ENCODE measurements around the gene LYZL2.
"Not testable (repeated sequence)": the region's sequence is repeated elsewhere in the genome, so short reads cannot be mapped to it uniquely, and the experiment has no call there.

Gene LYZL2

DNA sequence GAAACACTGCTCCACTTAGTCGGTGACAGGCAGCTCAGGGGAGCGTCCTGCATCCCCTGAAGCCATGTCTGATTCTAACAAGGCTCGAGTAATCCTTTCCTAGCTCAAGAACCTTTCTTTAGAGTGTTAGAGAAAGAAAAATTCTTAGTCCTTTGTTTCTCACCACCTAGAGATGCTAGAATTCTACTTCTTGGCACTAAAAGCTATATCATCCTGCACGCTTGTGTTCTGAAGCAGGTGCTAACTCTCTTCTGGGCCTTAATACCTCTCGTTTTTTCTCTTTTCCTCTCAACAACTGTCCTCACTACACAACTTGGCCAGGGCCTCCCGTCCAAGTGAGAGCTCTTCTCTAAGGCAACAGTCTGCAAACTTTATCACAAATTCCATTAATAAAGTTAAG lies at the start of gene LYZL2:
Gene LYZL2, minus strand, starts transcription at position 101 of the 400 bp plus-strand sequence. CDS start 2,838 bp downstream, outside the sequence.
- no peak for DNase-seq

DNA sequence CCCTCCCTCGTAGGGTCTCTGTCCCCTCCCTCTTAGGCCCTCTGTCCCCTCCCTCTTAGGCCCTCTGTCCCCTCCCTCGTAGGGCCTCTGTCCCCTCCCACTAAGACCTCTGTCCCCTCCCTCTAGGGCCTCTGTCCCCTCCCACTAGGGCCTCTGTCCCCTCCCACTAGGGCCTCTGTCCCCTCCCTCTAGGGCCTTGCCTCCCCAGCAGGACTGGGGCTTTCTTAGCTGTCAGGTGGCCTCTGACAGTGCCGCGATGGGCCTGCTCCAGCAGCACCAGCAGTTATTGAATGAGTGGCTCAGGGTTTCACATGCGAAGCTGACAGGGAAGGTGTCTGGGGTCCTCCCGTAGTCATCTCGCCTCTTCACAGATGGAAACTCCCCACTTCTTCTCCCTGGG lies 48.1 kb upstream of the LYZL2 start:
- not testable (repeated sequence) for DNase-seq

DNA sequence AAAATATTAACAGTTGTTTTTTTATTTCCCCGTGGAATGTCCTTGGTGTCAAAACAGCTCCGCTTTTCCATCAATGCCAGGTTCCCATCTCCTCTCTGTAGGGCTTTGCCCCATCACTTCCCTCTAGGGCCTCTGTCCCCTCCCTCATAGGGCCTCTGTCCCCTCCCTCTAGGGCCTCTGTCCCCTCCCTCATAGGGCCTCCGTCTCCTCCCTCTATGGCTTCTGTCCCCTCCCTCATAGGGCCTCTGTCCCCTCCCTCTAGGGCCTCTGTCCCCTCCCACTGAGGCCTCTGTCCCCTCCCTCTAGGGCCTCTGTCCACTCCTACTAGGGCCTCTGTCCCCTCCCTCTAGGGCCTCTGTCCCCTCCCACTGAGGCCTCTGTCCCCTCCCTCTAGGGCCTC lies 47.6 kb upstream of the LYZL2 start:
- not testable (repeated sequence) for DNase-seq

DNA sequence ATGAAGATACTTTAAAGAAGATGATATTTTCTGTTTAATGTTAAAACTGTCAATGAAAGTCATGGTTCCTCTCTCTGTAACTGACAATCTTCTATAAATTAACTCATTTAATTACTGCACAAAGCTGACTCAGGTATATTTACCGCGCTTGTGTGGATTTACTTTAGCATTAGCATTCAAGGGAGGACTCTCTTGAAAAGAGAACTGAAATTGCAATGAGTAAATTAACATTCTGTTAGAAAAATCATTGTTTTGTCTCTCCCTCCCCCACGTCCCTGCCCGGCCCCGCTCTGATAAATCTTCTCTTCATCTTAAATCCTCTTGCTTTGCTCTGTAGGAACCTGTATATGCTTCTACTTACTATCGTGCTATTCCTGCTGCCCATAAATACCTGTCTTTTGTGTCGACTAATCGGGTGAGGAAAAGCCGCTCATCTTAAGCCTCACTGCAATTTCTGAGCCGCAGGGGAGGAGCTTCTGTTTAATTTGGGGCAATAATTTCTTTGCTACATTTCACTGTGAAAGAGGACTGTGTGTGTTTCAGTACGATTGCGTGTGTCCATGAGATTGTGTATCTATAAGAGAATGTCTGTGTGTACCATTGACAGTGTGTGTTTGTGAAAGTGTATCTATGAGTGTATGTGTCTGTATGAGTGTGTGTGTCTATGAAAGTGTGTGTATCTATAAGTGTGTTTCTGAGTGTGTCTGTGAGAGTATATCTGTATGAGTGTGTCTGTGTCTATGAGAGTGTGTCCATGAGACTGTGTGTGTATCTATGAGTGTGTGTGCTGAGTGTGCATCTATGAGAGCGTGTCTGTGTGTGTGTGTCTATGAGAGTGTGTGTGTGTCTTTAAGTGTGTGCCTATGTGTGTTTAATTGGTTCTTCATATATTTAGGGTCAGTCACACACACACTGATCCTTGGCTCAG lies 46.5 kb upstream of the LYZL2 start:
- DNase-seq, result no peak

DNA sequence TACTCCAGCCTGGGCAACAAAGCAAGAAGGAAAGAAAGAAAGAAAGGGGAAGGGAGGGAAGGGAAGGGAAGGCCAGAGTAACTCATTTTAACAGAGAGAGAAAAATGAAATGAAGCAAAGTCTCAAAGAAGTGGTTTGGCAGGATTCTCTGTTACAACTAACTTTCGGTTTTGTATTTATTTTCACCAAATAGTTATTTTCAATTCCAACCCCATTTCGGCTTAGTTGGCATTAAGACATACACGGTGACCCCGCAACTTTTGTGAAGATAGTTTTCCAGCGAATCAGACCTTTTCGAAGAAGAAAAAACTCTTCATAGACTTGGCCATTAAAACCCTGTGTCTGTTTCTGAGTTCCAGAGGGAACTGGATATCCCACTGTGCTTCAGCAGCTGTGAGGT lies 45.2 kb upstream of the LYZL2 start:
- no peak for DNase-seq

DNA sequence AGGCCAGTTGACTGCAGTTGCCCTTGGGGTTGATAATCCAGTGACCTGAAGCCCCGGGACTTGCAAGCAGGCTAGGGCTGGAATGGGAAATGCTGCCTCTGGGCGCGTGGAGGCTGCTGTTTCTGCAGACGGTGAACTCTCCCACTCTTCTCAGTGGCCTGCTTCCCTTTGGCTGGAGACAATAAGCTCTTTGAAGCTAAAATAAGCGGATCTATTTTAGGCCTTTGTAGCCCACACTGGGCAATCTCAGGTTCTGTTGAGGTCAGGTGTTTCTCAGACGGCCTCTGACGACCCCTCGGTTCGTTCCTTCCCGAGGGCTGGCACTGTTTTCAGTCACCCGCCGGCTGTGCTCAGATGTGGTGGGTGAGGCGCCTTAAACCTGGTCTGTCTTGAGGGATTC lies 43.7 kb upstream of the LYZL2 start:
- DNase-seq, result not testable (repeated sequence)

DNA sequence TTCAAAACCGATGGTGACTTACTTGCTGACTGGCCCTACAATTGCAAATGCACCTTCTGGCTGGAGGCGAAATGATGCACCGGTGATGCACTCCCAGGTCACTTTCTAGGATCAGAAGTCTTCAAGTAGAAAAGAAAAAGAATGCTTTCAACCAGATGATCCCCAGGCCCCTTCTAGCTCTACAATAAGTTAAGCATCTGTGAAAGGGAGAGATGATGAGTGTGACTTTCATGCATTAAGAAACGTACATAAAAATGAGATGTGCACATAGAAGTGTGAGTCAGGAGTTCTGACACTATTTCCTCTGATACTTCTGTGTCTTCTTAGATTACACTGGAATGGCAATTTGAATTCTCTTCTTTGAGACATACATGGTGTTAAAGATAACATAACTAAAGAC lies 42.8 kb upstream of the LYZL2 start:
- not testable (repeated sequence) for DNase-seq

DNA sequence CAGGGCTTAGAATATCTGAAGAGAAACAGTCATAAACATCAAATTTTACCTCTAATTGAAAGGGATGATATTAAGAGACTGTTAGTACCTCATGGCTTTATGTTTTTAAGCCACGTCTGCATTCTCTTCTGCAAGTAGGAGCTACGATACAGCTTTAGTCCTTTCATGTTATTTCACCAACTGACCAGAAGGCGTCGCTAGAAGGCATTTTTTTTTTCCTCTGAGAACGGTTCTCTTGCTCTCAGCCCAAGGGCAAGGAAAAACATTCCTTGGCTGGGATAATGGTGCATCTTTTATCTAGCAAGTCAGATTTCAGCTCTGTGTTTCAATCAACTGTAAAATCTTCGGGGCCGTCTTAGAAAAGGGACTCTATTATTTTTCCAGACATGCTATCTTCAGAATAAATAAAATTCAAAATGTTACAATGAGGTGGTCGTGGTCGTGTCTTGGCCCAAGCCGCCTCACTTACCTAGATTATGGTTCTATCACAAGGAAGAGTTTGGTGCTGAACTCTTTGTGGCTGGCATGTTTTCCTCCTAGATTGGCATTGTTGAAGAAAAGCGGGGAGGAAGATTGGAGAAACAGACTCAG lies 41.6 kb upstream of the LYZL2 start:
- DNase-seq, result peak; percentile 35

DNA sequence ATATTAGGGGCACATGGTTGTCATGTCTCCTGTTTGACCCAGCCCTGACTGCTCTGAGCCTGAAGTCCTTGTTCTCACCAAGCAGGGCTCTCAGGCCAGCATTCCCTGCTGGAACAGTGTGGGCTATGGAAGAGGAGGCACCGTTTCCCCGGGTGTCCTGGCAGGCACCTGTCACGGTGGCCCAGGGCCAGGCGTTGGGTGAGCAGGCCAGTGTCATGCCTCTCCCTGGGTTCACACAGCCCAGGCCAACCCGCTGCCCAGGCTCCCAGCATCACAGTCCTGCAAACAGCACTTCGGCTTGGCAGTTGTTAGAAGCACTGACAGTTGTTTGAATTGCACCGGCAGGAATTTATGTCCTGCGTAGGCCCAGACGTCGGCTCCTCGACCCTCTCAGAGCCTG lies 38.4 kb upstream of the LYZL2 start:
- not testable (repeated sequence) for DNase-seq

DNA sequence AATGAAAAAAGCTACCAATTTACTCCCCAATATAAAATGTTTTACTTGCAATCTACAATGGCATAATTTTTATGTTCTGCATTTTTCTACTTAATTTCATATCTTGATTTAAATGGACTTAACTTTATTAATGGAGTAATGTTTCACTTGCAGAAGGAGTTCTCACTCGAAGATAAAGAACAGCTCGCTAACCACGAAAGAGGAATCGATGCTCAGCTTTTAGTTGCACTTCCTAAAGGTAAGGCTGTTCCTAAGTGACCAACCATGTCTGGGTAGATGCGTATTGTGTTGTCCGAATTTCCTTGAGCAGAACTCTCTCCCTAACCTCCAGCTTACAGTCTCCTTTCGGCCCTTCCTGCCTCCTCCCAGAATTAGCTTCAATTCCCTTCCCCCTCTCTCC lies 33.9 kb upstream of the LYZL2 start:
- not testable (repeated sequence) for DNase-seq

DNA sequence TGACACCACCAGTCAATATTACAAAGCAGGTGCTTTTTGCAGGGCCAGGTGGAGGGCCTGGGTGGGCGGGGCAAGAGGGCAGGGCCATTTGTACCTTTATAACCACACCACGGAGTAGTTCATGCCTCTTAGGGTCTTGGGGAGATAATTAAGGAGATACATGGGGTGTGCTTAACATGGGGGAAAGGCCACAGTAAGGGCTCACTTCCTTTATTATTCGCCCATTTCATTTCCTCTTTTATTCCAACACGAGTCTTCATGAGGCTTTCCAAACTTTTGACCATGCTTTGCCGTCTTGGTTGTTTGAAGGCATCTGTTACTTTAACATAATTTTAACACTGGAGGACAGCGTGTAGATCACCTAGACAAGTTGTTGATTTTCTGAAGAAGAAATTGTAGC lies 33.3 kb upstream of the LYZL2 start:
- no peak for DNase-seq

DNA sequence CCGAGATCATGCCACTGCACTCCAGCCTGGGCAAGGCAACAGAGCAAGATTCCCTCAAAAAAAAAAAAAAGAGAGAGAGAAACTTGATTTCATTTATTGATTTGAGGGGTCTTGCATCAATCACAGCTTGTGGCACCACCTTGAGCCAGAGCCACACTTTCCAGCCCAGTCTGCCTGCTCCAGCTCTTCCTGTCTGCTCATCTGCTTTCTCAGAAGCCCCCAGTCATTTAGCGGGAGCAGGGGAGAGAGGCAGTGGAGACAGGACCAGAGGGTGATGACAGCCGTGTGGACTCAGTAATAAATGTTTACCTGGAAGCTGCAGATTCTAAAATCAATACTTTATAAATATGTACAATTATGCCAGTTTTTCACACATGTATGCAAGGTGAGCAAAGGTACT lies 30.8 kb upstream of the LYZL2 start:
- DNase-seq, result not testable (repeated sequence)

DNA sequence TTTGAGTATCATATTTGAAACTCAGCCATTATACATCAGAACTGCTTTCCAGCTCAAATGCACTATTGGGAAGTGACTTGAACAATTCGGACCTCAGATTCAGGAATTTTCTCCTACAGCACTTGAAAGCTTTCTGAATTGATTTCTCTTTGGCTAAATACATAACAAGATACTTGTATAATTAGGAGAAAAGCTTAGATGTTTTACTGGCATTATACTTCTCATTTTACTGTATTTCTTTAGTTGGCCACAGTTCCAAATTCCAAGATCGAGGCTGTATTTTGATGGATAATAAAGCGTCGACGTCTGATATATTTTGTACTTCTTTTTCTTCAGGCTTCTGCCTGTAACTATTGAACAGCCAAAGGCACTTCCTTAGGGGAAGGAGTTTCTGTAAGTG lies 26.7 kb upstream of the LYZL2 start:
- DNase-seq, result no peak

DNA sequence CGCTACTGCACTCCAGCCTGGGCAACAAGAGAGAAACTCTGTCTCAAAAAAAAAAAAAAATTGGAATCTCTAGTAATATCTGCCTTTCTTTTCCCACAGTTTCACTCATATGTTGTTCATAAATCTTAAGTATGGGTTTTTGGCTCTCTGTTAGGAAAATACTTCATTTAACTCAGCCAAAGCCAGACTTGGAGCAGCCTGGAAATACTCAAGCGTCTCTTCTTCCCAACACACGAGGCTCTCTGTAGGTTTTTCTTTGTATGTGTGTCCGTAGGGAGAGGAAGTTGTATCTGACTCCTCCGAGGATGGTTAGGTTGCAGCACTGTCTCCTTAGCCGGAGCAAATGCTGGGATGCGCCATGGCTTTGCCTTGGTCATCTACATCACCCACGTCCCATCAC lies 25.4 kb upstream of the LYZL2 start:
- DNase-seq, result not testable (repeated sequence)

DNA sequence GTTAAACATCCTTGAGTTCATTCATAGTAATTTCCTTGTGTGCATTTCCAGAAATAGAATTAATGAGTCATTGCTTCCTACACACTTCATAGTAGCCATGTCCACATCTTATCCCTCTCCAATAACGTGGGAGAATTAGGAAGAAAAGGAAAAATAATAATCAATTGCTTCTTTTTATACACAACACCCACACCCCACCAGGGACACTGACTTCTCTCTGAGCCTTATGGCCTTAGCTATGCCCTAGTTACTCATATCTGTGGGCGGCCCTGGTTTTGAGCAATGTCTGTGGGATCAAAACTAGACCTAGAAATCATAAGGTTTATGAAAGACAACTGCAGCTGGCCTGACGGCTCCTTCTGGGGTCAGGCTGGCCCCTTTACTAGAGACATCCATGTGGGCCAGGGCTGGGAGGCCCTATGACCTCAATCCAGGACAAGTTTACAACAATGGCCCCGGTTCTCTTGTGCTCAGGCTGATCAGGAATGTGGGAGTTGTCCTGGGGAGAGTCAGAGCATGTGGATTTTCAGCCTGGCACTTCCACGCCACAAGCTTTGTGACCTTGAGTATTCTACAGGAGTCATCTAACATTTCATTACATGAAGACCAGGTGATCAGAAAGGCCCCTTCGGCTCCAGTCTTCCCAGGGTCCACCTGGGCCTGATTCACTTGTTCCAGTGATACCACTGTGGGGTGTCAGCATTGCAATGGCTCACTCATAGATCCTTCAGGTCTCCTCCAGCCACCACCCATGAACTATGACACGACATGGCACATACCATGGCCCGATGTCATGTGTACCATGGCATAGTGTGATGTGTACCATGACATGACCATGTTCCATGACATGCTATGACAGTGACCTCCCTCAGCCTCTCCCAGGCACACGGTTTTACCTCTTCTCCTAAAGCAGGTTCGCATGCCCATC lies 22.2 kb upstream of the LYZL2 start:
- DNase-seq, result not testable (repeated sequence)

DNA sequence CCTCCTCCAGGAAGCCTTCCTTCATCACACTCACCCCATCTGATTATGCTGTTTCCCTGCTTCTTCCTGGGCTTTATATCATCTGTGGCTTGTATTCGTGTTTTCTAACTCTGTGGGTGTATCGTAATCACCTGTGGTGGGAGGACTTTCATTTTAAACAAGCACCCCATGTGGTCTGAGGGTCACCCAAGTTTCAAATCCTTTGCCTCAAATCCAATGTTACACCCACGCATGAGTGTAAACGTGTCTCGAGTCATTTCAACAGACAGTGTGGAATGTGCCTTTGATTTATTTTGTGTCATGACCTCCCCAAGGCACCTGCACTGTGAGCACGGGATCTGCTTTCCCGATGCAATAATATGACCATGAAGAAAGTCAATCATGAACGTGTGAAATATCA lies 17.5 kb upstream of the LYZL2 start:
- no peak for DNase-seq

DNA sequence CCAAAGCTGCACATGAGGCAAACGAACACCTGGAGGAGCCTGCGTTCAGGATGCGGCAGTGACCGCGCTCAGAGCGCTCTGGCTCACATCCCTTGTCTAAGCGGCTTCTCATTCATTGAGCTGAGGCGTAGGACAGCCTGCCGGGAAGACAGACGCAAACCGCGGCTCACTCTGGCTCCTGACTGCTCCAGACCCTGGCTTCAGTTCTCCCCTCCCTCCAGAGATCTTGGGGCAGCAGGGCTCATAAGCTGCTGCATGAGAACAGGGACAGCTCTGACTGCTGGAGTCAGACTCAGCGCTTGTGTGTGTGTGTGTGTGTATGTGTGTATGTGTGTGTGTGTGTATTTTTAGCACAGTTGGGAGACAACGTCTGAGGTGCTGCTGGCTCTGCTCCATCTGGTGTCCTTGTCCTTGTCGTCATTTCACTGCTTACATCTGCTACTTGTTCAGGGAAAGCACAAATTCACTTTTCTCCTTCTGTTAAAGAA lies 15.8 kb upstream of the LYZL2 start:
- no peak for DNase-seq

DNA sequence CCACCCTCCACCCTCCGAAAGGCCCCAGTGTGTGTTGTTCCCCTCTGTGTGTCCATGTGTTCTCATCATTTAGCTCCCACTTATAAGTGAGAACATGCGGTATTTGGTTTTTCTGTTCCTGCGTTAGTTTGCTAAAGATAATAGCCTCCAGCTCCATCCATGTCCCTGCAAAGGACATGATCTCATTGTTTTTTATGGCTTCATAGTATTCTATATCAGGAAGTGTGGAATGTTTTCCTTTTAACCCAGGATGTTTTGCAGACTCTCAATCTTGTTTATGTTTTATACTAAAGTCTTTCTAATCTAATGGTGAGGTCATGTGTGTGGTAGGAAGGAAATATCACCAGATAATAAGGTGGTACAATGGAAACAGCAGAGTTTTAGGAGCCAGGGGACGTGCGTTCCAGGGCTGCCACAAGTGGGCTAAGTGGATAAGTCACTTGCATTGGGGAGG lies 14.9 kb upstream of the LYZL2 start:
- not testable (repeated sequence) for DNase-seq

DNA sequence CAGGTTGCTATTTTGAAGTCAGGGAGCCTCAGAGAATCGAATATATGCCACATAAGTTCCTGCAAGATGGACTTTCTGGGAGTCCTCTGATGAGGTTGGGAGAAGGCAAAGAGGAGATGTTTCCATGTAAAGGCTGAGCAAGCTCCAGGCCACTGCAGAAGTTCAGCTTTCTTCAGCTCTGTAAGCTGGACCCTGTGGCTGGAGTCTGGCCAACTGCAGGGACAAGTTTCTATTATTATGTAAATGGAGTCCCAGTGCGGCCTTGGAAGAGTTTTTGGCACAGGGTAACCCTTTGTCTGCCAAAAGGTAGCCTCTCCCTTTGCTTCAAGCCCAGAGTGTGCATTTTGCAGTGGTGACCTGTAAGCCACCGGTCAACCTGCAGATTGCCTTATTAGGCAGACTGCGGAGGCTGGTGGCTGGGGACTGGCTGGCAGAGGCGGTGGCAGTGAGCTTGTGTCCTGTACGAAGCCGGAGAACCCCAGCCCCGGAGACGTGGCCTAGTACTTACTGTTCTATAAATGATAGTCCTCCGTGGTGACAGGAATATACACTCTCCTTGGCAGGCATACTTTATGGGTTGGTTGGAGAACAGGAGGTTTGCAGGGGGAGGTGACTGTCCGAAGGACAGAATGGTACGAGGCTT lies 14.1 kb upstream of the LYZL2 start:
- not testable (repeated sequence) for DNase-seq

DNA sequence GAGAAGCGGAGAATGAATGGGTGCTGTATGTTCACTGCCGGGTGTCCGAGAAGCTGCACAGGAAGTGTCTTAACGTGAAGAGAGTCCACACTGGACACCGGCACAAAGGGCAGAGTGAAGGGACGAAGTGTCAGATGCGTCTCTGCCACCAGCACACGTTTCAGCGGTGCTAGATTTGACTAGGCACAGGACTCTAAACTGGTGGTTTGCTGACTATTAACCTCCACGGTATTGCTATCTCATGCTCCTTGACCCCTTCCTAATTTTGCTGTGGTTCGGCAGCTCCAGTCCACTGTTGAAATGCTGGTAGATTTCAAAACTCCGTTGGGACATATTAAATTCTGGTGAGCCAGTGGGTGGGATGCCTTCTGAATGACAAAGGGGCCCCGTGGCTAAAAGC lies 13.3 kb upstream of the LYZL2 start:
- not testable (repeated sequence) for DNase-seq

DNA sequence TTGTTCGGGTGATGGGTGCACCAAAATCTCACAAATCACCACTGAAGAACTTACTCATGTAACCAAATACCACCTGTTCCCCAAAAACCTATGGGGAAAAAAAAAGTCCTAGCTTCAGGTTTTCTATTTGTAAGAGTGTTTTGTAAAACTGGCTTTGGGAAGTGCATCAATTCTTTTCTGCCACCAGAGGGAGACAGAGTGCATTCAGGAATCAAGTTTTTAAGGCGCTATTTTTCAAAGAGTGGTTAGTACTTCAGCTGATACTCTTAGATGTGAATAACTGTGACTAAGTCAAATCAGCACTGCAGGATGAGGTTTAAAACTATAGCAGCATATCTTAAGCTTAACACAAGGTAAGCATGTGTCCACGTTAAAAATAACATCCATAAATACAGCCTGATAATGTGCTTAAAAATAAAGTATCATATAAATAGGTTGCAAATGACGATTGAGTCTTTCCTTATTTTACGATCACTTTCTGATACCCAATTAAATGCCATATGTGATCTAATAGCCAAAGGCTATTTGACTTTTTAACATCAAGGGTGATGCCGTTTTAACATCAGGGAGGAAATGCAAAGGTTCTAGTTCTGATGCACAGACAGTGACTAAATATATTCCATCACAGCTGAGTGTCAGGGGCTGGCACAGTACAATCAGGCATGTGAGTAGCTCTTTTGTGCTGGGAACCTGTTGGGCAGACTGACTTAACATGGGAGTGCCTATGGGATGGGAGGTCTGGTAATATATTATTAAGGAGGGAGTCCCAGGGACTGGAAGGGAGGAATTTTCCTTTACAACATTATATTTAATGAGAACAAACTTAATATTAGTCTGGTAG lies 10.6 kb upstream of the LYZL2 start:
- DNase-seq, result no peak
